ENCODE measurements around the gene AKT2. TPM values are rescaled to one million over a fixed set of nuclear protein-coding genes. Genes with fewer than 3 reads are reported as not detected.

AKT2 gene
- total RNA-seq, 4 donors from 2014 or later, result 88.0 to 387 (median 102) TPM

- DNase-seq (no peak), ATAC-seq (no peak)
- Histone ChIP-seq H3K9me3 (no peaks in the 10 kb centered on the region), H3K4me1 (peaks cover 29 to 34% of the 10 kb centered on the region in 2 donors), H3K36me3 (peaks cover under 1 to 48% of the 10 kb centered on the region in 2 donors), H3K27ac (peak overlapping the region in 3 of 4 donors; percentile 21 to 60 (median 28)), H3K27me3 (no peaks in the 10 kb centered on the region), H3K4me3 (no peak overlapping the region)
- intact Hi-C loops (cut with DNase I; ENCODE audit: low total_unique reads), result no loop called here
- no peak for TF ChIP-seq CTCF (IDR thresholded peaks at IDR 0.05 in 4 of 5, conservative IDR thresholded peaks at IDR 0.05 in 1 of 5)
- TF ChIP-seq POLR2A (IDR thresholded peaks at IDR 0.05), result no peak
- in situ Hi-C loops (cut with MboI; ENCODE audit: low sequenced_read_pairs in 4 of 4), result no loop called here
These were observed 43.9 kb downstream of the AKT2 start for GRCh38 chr19:40241125-40241808.

GRCh38 chr19:40240332-40240731 is 44.8 kb downstream of the AKT2 start:
- in situ Hi-C loops (cut with MboI; ENCODE audit: low sequenced_read_pairs in 4 of 4) (no loop called here), intact Hi-C loops (cut with DNase I; ENCODE audit: low total_unique reads) (no loop called here)
- Histone ChIP-seq H3K4me3 (no peak overlapping the region), H3K36me3 (peaks cover 3 to 57% of the 10 kb centered on the region in 2 donors), H3K4me1 (peaks cover 24 to 25% of the 10 kb centered on the region in 2 donors), H3K27me3 (no peaks in the 10 kb centered on the region), H3K9me3 (no peaks in the 10 kb centered on the region), H3K27ac (no peak overlapping the region)
- no peak for ATAC-seq
- TF ChIP-seq POLR2A (IDR thresholded peaks at IDR 0.05) (no peak), CTCF (IDR thresholded peaks at IDR 0.05 in 4 of 5, conservative IDR thresholded peaks at IDR 0.05 in 1 of 5) (no peak)
- no peak for DNase-seq

GRCh38 chr19:40239415-40240226 is 45.5 kb downstream of the AKT2 start:
- peaks cover 18 to 22% of the 10 kb centered on the region in 2 donors for H3K4me1 ChIP-seq
- TF ChIP-seq CTCF (IDR thresholded peaks at IDR 0.05 in 4 of 5, conservative IDR thresholded peaks at IDR 0.05 in 1 of 5) (no peak), POLR2A (IDR thresholded peaks at IDR 0.05) (no peak)
- DNase-seq (no peak), ATAC-seq (no peak)
- in situ Hi-C loops (cut with MboI; ENCODE audit: low sequenced_read_pairs in 4 of 4), result no loop called here
- H3K27ac ChIP-seq, result no peak overlapping the region
- no peaks in the 10 kb centered on the region for H3K27me3 ChIP-seq
- H3K36me3 ChIP-seq, result peaks cover 3 to 64% of the 10 kb centered on the region in 2 donors
- no peaks in the 10 kb centered on the region for H3K9me3 ChIP-seq
- no peak overlapping the region for H3K4me3 ChIP-seq
- intact Hi-C loops (cut with DNase I; ENCODE audit: low total_unique reads), result no loop called here

- no peaks in the 10 kb centered on the region for H3K27me3 ChIP-seq
- no peak overlapping the region for H3K27ac ChIP-seq
- H3K4me3 ChIP-seq, result no peak overlapping the region
- intact Hi-C loops (cut with DNase I; ENCODE audit: low total_unique reads), result no loop called here
- ATAC-seq (no peak), DNase-seq (no peak)
- TF ChIP-seq POLR2A (IDR thresholded peaks at IDR 0.05), result no peak
- TF ChIP-seq CTCF (IDR thresholded peaks at IDR 0.05 in 4 of 5, conservative IDR thresholded peaks at IDR 0.05 in 1 of 5), result no peak
- no peaks in the 10 kb centered on the region for H3K9me3 ChIP-seq
- in situ Hi-C loops (cut with MboI; ENCODE audit: low sequenced_read_pairs in 4 of 4), result no loop called here
- peaks cover 3 to 73% of the 10 kb centered on the region in 2 donors for H3K36me3 ChIP-seq
- H3K4me1 ChIP-seq, result peaks cover 17 to 22% of the 10 kb centered on the region in 2 donors
These were observed 46.4 kb downstream of the AKT2 start for GRCh38 chr19:40238775-40239174.

All from gastrocnemius medialis (tissue), 4 donors.